Hematopoietic multipotent progenitor cell treated with erythropoietin and hydrocortisone succinate and interleukin-3 and kit ligand, for 15 days (in vitro differentiated cells): ENCODE measurements around the gene KCNK17.

Source experiments
- DNase-seq: peaks from one replicate; pipeline ENCODE4 v3.0.0-alpha.2; 2015; ENCODE audit warnings: low spot score

Gene KCNK17

DNA sequence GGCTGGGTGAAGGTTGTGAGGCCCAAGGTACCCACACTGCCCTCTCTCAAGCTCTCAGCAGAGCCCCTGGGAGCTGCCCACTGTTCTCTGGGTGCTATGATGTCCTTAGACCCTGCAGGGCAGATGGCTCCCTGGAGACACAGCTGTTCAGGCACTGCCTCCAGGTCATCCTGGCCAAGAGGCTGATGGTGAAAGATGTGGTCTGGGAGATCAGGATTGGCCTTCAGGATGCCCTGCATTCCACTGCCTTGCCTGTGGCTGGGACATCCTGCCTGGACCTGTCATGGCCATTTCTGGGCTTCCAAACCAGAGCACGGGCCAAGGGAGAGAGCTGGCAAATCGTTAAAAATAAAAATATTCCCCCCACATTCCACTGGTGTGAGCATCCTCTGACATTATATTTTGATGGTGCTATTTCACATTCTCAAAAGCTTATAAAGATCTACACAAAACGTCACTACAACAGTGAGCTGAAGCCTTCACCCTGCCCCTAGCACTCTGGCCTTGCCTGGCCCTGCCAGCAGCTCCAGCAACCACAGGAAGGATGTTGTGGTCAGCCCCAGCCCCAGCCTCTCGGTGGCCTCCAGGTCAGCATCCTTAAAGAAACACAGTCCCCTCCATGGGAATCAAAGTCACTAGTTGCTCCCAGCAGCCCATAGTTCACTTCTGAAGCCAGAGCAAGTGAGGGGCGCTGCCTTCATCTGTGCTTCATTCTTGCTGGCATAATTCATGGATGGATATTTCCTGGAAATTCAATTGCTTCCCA is 21.7 kb upstream of the KCNK17 start:
- no peak for DNase-seq

DNA sequence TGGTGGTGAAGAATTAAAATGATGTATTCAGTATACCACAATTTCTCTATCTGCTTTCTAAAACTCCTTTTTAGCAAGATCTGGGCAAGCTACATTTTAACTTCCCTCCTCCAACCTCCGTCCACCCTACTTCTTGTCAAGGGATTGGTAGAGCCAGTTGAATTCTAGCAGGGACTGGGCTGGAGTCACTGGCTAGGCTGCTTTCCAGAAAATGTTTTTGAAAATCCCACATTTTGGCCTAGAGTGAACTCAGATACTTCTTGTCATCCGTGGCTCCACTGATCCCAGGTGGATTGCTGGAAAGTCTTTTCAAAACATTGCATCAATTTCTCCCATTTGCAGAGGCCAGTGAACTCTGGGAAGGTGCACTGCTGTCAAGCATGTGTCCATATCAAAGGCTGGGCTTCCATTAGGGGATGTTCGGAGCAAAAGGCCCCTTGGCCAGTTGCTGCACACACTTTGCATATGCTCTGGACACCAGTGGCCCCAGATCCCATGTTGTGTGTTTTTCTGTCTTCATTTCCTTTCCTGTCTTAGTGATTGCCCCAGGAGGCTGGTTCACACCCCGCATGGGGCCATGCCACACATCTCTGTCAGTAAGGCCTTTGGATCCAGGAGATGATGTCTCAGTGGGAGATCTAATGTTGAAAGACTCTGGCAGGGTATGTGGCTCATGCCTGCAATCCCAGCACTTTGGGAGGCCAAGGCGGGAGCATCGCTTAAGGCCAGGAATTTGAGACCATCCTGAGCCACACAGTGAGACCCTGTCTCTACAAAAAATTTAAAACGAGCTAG is 19.6 kb upstream of the KCNK17 start:
- no peak for DNase-seq

DNA sequence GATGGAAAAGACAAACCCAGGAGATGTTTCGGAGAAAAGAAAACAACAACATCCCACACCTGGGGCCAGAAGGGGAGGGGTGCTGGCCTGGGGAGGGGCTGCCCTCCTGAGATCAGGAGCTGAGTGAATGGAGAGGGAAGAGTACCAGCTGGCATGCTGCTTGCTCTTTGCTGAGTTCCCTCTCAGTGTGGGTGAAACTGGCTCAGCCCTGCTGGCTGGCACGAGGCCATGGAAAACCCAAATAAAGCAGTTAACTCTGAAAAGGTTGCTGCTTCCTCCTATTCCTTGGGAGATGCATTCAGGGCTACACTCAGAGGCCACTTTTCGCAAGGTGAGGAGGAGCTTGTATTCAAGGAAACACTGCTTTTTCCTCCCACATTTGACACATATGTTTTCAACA is 16.3 kb upstream of the KCNK17 start:
- DNase-seq = no peak

DNA sequence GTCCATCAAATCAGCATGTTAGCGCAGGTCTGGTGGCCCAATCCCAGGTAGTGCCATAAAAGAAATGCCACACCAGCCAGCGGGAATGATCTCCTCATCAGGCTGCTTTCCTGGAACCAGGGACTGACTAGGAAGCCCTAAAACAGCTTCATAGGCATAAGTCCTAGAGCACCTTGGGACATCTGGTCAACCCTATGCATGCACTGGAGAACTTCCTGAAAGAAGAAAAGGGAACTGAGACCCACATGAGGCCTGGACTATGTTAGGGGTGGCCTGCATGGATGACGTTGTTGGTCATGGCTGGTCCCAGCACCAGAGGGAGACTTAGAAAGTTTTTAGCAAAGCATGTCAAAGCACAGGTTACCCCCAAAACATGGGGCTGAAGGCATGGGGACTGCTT is 15.8 kb upstream of the KCNK17 start:
- no peak for DNase-seq

DNA sequence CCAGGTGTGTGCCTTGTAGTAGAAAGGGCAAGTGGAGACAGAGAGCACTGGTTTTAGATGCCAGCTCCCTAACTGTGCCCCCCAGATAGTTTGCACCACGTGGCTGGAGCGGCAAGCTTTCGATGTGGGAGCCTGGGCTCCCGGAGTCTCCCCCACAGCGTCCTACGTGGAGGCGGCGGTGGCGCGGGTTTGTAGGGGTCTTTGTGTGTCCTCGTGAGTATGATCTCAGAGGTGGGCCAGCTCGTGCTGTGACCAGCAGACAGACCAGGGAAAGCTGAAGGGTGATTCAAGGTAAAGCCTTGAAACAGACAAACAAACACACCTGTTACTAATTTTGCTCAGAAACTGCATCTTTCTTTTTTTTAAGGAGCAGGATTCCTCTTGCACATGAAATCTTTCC is 13.8 kb upstream of the KCNK17 start:
- no peak for DNase-seq

DNA sequence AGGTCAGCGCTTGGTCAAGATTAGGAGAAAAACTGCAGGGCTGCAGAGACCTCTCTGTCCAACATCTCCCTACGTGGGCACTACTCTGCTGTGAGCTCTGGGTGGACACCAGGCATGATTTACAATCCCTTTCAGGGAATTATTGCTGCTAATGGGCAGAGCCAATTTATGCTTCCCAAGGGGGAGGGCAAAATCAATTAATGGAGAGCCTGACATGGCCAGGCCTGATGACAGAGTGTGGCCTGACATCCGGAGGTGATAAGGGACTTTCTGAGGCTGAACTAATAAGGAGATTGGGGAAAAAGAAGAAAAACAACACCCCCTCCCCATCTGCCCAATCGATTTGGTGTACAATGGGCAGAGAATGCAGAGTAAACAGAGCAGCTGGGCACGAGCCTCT is 13.3 kb upstream of the KCNK17 start:
- DNase-seq = no peak

DNA sequence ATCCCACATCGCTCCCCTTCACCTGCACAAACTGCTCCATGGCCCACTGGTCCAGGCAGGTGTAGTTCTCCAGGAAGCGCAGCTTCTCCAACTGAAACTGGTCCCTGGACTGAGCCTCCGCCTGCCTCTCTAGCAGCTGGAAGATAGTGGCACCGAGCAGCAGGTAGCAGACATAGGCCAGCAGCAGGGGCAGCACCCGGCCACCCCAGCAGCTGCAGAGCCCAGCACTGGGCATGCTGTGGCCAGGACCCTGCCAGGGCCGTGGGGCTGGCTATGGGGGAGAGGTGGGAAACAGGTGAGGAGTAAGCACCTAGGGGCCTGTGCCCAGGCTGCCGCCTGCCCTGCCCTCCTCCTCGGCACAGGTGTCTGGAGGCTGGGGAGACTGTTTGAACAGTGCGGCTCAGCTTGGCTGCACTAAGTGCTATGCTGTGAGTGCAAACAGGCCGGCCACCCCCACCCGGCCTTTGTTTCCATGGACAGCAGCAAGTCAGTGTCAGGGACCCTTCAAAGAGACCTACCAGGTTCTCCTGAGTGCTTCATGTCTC is 8.2 kb upstream of the KCNK17 start, which contains the start of gene KCNK16:
Gene KCNK16 (minus strand): TSS at position 397 of the 545 bp plus-strand sequence. CDS start 162 bp downstream, at position 235.
- no peak for DNase-seq

DNA sequence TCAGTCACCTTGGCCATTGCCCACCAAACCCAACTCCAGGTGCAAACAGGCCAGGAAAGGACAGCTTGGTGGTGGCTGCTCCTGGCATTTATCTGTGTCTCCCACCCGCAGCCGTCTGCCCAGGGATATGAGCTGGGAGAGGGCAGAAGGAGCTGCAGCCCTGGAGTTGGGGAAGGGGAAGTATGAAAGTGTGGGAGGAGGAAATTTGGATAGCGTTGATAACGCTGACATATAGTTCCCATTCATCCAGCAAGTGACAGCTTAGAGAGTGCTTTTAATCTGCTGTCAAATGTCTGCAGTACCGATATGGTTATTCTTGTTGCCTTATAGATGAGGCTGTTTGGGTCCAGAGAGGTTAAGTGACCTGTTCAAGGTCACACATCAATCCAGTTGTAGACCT is 7.5 kb upstream of the KCNK17 start:
- DNase-seq = no peak

DNA sequence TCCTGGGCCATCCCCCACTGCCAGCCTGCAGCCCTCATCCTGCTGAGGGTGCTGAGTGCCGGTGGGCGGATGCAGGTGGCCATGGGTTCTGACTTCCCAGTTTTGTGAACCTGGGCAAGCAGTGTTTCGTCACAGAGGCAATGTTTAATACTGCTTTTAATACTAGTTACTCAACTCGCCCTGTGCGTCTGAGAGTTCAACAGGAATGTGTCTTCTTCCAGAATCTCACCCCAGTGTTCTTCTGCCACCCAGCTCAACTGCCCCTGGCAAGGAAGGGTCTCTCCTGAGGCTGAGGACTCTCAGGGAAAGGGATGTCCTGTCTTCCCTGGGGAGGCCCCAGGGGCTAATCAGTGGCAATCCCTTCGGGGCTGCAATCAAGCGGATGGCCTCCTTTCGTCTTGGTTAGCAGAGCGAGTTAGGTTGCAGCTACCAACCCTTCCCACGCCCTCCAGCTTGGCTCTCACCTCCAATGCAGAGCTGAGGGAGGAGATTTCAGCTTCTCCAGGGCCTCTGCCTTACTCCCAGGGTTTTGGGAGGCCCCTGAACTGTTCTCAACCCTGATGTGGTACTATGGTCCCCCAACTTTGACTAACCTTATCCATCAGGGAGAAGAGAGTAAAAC is 6.3 kb upstream of the KCNK17 start:
- no peak for DNase-seq

DNA sequence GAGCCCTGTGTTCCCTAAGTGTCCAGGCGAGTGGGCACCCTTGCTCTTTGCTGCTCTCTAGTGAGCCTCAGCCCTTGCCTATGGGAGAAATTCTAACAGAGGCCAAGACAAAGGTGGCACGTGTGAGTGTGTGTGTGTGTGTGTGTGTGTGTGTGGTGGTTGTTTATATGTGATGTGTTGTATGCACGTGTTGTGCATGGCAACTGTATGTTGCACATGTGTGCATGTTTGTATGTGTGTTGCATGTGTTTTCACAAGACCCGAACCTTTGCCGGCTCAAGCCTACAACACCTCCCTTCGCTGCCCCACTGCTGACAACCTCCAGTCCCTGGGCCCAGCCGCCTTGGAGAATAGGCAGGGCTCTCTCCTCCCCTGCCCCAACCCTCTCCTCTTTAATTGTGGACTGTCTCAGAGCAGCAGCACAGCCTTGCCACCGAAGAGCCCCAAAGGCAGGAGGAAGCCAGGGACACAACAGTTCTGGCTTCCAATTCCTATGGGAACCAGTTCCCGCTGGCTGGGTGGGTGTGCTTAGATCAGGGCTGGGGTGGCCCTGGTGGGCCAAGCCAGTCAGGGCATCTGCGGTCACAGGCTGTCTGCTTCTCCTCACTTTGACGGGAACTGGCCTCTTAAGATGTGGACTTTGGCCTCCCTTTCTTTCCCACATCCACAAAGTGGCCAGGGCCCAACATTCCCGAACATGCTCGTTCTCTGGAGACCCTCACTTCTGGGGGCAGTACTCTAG is 5.6 kb upstream of the KCNK17 start:
- no peak for DNase-seq

DNA sequence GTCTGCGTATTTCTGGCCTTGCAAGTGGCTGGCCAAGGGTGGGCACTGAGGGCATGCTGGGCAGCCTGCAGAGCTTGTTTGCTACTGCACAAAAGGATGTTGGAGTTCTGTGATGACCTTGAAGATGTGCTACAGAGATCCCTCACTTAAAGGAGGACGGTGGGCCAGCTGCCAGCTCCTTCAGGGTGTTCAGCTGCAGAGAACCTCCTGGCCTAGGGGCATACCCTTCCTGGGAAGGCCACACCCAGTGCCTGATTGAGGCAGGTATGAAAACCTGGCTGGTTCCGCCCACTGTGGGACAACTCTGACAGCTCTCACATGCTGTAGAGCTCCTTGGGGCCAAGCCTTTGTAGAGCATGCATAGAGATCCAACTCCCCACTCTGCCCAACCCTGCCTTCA is 3.0 kb upstream of the KCNK17 start:
- DNase-seq = no peak

DNA sequence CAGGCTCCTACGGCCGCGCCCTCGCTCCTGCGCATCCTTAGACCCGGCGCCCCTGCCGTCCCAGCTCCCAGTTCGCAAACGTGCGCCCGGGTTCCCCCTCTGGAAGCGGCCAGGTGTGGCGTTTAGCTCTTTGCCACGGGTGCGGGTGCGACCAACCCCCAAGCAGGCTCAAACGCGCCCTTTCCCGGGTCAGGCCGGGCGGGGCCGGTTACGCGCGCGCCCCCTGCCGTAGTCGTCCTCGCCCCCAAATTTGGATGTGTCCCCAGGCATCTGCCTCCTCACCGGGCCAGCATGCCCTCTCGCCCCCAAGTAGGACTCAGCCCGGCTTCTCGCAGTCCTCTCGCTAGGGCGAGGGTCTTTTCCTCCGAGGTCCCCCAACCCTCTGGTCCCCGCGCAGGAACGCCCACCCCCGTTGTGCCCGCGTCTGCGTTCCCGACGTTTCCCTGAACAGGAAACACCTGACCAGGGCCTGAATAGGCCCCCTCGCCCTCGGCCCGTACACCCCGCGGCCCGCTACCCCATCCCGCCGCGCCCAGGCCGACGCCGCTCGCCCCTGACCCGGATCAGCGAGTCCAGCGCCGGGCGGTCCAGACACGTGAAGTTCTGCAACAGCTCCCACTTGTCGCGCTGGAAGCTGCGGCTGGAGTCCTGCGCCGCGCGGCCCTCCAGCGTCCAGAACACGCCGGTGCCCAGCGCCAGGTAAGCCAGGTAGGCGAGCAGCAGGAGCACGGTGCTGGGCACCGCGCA is 520 bp downstream of the KCNK17 start:
- DNase-seq = no peak

DNA sequence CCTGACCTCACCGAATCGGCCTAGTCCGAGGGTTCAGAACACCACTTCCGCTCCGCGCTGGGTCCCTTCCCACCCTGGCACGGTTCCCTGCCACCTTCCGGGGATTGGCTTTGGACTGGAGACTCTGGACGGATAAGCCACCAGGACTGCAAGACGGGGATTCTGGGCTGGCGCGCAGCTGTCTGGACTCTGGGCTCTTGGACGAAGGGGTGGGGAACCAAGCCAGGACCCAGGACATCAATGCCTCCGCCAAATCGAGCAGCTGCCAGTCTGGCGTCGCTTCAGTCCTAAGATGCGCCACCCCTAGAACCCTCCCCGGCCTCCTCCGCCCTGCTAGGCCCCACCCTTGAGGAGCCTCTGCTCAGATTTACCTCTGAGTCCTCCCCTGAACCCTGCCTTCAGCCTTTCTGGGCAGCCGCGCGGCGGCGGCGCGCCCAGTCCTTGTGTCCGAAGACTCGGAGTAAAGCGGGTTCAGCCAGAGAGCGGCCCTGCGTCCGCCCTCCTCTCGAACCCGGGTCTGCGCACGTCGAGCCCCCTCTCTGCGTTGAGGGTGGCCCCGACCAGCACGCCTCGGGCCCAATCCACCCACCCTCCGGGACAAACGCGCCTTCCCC is 1.2 kb downstream of the KCNK17 start:
- DNase-seq = no peak

DNA sequence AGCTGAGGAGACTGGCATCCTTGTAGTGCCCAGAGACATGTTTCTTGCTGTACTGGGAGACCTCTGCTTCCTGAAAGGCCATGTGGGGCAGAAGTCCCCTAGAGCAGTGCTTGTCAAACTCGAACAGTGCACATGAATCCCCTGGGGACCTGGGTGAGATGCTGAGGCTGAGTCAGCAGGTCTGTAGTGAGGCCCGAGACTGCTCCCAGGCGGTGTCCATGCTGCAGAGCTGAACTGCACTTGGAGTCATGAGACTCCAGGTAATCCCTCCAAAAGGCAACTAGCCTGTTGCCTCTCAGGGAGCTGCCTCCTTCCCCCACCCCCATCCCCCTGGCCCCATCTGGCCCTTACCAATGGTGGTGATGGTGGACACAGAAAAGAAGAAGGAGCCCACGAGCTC is 3.7 kb downstream of the KCNK17 start:
- DNase-seq = no peak

DNA sequence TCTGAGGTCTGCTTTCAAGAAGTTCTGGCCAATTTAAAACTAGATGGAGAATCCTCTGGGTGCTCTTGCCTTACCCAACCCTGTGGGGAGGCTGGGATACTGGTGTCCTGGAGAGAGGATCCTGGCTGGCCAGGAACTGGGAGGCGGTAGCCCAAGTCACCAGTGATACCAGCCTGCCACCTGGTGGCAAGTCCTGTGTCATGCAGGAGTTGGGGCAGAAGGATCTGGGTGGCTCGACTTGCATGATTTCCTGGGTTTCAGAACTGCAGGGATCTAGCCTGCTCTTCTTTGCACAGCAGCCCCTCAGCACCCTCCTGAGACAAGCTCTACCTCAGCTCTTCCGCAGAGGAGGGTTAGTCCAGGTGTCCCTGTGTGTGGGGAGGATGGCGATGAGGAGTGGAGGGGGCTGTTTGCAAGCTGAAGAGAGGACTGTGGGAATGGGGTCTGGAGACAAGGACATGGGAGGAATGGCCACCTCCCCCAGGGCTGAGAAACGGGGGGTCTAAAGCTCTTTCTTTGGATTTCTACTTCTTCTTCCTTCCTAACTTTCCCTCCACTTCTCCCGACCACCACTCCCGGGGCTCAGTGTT is 4.2 kb downstream of the KCNK17 start:
- peak; percentile 60 for DNase-seq

DNA sequence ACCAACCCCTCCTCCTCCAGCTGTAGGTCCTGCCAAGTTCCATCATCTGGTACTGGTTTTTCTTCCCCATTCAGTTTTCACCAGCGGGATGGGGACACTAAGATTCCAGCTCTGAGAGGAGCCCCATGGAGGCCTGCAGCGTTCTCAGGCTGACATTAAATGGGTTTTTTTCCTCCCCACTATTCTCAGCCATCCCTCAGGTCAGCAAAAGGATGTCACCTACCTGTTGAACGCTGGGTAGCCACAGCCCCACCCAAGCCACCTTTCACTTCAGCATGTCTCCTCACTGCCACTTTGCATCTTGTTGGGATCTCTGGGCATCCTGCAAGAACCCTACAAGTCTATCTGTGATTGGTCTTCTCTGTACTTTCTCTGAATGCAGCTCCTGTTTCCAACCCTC is 6.8 kb downstream of the KCNK17 start:
- no peak for DNase-seq

DNA sequence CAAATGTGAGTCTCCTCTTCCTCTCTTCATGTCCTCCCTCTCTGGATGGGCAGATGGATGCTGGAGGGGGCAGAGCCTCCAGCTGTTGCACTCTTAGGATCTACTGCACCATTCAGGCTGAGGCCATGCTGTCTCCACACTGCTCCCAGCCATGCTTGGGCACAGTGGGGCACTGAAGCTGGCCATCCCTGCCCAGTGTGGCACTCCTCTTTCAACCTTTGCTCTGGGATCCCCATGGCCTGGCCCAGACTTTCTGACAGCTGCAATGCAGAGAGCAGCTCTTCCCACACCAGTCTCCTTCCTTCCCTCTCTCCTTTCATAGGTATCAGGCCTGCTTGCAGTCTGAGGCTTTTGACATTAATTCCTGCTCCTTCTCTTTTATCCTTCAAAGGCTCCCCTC is 9.3 kb downstream of the KCNK17 start:
- no peak for DNase-seq

DNA sequence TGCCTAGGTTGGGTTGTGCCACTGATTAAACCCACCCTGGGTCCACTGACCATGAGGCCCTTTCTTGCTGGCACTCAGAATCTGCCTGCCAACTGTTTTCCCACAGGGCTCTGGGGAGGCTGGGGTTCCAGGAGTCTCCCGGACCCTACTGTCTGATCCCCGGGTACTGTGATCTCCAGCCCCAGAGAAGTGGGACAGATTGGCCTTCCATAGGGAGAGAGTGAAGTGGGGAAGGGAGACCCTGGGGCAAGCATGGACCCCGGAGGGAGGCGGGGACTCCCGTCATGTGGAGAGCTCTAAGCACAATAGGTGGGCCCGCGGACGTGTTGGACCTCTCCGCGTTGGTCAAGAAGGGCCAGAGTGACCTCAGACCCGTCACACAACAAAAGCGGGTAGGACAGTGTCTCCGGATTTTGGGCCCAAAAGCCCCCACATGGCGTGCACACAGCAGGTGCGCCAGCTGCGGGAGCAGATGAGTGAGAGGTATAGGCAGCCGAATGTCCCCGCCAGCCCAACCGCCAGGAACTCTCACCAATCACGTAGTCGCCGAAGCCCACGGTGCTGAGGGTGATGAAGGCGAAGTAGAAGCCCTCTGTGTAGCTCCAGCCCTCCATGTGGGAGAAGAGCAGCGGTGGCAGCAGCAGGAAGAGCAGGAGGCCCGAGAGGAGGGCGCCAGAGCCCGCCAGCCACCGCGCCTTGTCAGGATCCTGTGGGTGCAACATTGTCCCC is 10.6 kb downstream of the KCNK17 start:
- DNase-seq = no peak

DNA sequence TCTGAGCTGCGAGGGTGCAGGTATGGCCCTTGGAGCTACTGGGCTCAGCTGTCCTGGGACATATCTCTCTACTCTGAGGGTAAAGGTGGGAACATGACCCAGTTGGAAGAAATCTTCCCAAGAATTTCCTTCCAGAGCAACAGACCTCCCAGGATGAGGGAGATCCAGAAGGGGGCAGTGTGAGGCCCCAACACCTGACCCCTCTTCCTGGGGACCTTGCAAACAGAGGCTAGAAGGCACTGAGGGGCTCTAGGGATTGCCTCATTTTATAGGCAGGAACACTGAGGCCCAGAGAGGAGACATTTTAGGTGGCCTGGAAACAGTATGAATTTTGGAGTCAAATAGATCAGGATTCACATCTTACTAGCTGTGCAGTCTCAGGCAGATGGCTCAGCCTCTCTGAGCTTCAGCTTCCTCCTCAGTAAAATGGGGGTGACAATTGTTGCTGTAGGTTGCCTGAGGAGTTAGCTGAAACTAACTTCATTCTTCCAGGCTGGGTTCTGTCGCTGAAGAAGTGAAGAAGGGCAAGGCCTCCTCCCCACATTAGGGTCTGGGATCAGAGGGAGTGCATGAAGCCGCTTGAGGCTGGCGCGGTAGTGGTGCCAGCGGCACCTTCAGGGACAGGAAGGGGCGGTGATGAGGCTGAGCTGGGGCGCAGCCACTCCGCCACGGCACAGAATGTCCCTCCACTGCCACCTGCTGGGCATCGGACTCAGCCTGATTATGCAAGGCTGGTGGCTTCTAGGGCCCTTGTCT is 11.4 kb downstream of the KCNK17 start:
- DNase-seq = peak; percentile 76
